HG03520 (cell line): ENCODE data around the gene SPARCL1.
"Not testable (repeated sequence)": the region's sequence is repeated elsewhere in the genome, so short reads cannot be mapped to it uniquely, and the experiment has no call there.

Experiments
- ATAC-seq: cut with Tn5 transposase; IDR thresholded peaks from one replicate; pipeline ENCODE4 v1.9.1; 2021; ENCODE audit warnings: mild to moderate bottlenecking, moderate library complexity; ENCODE audit not compliant: unreplicated experiment

Gene SPARCL1

DNA sequence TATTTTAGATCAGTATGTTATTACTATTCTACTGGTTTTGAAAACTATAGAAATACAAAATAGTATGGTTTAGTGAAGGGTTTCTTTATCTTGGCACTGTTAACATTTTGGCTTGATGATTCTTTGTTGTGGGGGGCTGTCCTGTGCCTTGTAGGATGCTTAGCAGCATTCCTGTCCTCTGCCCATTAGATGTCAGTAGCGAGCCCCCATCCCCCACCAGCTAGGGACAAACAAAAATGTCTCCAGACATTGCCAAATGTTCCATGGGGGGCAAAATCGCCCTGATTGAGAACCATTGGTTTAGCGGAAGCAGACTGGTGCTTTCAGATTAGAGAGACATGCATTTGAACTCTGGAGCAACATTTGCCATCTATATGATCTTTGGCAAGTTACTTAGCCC lies 23.3 kb downstream of the SPARCL1 start:
- ATAC-seq = no peak

DNA sequence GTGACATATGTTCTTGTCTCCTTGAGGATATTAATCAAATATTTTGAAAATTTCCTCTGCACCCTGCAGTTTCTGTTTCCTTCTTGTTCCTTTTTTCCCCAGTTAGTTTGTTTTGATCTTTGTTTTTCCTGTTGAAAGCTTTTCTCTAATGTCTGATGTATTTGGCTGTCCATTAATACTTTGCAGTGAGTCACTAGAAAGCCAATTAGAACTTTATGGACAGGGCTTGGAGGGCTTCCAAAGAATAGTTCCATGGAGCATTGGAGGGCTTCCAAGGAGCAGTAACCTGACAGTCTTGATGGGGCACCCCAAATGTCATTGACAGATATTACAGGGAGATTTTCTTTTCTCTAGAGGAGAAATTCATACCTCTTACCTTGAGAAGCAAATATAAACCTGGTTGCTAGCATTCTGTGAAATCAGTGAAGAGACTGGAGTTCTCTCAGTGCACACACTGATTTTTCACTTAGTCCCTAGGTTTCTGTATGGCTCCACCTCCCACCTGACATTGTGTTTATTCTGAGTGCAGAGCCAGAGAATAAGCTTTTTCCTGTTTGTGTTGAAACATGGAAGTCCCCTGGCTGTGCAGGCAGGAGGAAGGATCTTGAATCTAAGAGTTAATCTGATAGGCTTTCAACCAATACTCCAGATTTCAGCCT lies 26.5 kb downstream of the SPARCL1 start:
- no peak for ATAC-seq

DNA sequence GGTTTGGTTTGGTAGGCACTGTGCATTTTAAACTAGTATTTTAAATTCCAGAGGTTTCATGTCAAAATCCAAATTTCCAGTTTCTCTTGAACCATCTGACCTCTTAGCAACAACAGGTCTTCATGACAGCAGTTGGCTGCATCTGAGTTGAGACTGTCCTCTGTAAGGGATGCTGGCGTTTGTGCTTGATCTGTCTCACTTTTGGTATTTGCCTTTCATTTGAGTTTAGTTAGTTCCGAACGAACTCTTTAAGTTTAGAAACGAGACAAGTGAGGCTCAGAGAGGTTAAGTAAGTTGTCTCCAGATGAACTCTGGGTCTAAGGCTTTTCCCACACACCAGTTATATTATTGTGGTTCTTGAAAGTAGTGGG lies 29.1 kb downstream of the SPARCL1 start:
- peak; percentile 47 for ATAC-seq

DNA sequence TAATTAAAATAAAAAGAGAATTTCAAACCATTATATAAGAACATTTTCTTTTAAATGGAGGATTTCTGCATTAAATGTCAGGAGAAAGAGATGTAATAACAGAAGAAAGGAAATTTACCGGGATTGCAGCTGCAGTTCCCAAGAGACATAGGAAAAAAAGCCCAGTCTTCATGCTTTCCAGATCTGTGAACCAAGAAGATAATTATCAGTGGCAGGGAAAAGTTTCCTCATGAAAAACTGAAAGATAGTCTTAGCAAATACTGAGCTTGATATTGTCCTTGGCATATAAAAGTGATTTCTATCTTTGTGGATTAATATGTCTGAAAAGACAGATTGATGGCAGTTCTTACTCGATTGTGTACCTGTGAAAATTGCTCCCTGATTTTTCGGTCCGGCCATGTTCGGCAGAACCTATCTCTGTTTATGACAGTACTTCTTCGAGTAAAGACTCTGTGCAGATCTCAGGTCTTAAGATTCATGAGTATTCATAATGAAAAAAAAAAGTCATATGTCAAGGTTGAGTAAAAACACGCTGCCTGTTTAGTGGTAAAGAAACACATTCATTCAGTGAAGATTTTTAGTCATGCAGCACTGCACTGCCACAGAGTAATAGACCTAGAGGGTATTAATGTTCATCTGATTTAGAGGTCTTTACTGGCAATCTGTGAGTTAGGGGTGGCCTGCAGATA lies 29.6 kb downstream of the SPARCL1 start:
- ATAC-seq = peak; percentile 79

DNA sequence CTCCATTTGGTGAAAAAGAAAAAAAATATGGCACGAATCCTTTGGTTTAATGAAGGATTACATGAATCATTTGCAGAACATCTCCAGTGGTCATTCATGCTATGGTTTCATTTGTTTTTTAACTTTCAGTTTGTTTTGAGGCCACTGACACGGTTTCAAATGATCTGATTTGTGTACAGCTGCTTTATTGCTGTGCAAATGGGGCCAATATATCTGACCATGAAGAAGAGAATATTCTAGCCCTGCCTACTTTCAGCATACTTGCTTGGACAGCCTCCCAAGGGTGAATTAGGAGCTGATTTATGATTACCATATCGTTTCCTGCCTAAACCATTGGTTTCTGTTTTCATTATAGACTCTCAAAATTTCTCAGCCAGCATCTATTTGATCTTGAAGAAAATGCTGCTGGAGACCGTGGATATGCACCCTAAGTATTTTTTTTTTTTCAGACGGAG lies 30.7 kb downstream of the SPARCL1 start:
- peak; percentile 51 for ATAC-seq

DNA sequence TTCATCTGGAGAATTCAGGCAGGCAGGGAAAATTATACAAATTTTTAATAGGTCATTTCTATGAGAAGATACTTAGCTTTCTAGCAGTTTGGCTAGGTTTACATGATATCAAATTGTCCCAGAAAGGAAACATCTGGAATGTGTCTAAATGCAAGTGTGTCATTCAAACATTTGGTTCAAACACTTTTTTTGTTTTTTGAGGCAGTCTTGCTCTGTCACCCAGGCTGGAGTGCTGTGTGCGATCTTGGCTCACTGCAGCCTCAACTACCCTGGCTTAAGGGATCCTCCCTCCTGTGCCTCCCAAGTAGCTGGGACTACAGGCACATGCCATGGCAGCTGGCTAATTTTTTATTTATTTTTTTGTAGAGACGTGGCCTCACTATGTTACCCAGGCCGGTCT lies 31.6 kb downstream of the SPARCL1 start:
- ATAC-seq = no peak

DNA sequence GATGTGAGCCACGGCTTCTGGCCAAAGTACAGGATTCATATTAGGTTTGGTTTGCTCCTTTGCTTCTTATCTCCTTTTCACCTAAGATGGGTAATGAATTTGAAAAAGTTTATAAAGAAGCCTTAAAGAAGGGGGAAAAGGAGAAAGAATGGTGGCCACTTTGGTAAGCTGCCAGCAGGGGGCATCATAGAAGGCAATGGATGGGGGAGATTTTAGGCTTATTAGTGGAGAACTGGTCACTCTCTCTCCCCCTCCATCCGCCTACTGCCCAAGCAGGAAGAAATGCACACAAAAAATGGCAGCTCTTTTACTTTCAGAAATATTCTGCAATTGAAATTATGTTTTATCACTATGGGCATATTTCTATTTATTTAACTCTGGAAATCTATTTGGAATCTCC lies 32.0 kb downstream of the SPARCL1 start:
- ATAC-seq = no peak

DNA sequence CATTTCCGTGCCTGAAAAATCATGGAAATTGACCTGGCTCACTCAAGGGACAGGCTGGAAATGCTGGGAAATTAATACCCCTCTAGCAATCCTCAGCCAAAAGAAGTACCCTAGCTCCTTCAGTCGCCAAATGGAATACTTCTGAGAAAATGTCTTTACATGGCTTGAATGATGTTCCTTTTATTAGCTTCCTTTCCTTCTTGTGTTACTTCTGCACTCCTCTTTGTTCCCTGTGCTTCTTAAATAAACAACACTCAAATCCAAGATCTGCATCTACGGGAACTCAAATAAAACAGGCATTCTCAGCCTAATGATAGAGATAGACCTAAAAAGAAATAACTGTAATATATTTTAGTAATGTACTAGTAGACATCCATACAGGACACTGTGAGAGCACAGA lies 36.1 kb downstream of the SPARCL1 start:
- no peak for ATAC-seq

DNA sequence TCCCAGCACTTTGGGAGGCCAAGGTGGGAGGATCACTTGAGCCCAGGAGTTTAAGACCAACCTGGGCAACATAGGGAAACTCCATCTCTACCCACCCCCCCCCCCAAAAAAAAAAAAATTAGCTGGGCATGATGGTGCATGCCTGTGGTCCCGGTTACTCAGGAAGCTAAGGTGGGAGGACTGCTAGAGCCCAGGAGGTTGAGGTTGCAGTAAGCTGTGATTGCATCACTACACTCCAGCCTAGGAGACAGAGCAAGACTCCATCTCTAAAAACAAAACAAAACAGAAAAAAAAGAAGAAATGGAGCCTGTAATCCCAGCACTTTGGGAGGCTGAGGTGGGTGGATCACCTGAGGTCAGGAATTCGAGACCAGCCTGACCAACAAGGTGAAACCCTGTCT lies 37.3 kb downstream of the SPARCL1 start:
- ATAC-seq = not testable (repeated sequence)

DNA sequence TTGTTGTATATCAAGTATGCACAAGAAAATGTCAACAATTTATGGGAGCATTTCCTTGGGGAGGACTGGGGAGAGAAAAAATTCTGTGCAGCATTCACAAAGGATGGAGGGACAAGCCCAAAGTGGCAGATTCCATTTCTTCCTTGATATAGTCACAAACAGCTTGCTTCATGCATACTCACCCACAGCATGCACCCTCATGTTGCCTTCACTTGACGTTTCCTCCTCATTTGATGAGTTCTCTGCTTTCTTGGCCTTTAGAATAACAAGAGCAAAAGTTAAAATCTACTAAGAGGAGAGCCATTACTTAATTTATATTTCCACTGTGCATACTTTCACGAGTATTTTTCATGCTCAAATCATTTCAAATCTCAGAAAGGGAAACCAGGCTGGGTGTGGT lies 37.7 kb downstream of the SPARCL1 start:
- no peak for ATAC-seq

DNA sequence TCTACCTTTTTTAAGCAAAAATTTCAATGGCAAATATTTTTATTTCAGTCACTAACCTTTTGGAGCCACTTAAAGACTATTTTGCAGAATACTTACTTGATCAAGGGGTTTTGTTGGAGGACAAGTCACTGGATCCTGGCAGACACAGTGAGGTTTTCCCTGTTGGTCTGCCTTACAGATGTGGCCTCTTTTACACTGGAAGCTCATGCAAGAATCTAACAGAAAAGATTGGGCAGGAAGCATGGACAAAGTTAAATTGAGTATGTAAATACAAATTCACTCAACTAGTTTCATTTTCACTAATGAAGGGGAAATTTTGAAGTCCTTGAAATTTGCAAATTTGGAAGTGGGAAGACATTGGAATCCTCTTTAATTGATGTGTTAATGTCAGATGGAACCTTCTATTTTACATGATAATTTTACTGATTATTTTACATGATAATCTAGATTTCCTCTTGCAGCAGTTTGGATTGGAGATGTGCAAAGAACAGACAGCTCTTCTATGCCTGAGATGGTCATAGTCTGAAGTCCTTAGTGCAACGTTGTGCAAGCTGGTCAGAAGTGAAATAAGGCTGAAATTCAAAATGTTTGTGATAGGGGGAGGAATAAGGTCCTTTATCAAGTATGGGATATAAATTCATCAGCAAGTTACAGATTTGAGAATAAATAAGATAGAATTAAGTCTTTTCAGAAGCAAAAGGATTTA lies 38.4 kb downstream of the SPARCL1 start:
- ATAC-seq = no peak

DNA sequence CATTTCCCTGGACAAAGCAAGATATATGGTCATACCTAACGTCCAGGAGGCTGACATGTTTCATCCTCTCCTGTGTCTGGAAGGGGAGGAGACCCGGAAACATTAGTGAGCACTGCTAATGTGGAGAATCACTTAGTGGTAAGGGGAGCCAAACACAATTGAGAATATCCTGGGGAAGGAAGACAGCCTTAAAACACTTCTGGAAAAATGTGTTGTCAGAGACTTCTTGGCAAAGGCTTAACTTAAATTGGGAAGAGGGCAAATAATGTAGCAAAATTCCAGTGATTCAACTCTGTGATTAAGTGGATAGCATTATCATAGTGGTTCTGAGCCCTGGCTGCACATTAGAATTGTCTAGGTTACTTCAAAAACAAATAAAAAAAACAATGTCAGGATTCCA lies 39.5 kb downstream of the SPARCL1 start:
- no peak for ATAC-seq

DNA sequence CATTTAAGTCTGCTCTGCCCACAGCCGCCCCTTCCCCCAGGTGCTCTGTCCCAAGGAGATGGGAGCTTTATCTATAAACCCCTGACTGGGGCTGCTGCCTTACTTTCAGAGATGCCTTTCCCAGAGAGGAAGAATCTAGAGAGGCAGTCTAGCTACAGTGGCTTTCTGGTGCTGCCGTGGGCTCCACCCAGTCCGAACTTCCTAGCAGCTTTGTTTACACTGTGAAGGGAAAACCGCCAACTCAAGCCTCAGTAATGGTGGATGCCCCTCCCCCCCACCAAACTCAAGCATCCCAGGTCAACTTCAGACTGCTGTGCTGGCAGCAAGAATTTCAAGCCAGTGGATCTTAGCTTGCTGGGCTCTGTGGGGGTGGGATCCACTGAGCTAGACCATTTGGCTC lies 40.5 kb downstream of the SPARCL1 start:
- ATAC-seq = not testable (repeated sequence)

DNA sequence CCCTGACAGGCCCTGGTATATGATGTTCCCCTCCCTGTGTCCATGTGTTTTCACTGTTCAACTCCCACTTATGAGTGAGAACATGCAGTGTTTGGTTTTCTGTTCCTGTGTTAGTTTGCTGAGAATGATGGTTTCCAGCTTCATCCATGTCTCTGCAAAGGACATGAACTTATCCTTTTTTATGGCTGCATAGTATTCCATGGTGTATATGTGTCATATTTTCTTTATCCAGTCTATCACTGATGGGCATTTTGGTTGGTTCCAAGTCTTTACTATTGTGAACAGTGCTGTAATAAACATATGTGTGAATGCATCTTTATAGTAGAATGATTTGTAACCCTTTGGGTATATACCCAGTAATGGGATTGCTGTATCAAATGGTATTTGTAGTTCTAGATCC lies 45.9 kb downstream of the SPARCL1 start:
- not testable (repeated sequence) for ATAC-seq

DNA sequence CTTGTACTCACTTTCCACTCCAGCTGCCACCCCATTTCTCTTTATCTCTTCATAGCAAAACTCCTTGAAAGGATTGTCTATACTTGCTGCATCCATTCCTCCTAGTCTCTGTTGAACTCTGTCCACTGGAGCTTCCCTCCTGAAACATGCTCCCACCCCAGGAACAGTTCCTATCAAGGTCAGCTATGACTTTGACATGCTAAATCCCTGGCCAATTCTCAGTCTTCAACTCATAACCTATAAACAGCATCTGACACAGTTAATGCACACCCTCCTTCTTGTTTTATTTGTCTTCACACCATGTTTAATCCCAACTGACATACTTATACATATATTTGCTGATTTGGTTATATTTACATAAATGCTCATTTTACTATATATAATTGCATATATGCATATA lies 47.8 kb downstream of the SPARCL1 start:
- ATAC-seq = no peak

DNA sequence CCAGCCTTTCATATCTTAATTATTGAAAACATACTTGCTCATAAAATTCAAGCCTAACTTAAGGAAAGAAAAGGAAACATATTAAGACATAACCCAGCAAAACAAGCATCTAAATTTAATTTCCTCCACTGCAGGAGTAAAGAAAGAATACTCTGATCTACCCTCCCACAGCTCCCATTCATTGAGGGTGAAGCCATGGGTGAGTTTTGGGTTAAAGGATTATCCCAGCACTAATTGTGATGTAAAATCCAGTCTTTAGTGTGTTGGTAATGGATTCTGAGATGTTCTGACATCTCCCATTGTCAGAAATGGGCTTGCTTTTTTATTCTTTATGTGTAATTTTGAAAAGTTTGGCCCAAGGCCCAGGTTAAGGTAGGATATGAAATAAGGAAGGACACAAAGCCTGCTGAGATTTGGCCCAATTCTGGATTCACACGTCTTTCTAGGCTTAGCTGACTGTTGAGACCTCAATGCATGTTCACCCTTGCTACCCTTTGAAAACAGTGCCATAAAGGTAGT lies 50.4 kb downstream of the SPARCL1 start:
- no peak for ATAC-seq

DNA sequence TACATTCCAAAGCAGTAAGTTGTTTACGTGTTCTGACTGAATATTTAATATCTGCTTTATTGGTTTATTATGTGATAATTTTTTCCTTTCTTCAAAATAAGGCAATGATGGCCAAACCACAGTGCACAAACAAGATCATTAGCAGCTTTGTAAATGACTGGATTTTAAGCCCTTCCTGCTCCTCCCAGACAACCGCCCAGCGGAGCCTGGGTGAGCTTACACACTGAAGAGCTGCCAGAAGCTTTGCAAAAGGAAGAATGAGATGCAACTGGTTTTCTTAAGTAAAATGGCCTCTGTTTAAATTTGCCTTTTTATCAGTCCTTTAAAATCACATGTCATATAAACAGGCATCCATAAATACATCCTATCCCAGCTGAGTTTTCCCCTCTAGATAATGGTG lies 52.2 kb downstream of the SPARCL1 start:
- no peak for ATAC-seq

DNA sequence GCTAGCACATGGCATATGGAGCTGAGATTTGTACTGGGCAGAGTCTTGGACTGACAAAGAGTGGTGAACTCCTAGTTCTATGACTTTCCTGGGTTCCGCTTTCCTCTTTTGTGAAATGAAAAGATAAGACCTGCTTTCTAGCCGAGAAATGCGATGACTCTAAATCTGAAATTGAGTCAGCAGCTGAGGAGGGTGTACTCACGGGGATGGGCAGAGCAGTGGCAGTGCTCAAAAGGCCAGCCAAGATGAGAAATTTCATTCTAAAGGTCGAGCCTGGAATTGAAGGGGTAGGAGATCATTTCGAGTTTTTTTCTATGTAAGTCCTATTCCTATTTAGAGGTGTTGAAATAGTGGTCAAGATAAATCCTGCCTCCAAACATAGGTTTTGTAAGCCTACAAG lies 59.8 kb downstream of the SPARCL1 start:
- ATAC-seq = no peak

DNA sequence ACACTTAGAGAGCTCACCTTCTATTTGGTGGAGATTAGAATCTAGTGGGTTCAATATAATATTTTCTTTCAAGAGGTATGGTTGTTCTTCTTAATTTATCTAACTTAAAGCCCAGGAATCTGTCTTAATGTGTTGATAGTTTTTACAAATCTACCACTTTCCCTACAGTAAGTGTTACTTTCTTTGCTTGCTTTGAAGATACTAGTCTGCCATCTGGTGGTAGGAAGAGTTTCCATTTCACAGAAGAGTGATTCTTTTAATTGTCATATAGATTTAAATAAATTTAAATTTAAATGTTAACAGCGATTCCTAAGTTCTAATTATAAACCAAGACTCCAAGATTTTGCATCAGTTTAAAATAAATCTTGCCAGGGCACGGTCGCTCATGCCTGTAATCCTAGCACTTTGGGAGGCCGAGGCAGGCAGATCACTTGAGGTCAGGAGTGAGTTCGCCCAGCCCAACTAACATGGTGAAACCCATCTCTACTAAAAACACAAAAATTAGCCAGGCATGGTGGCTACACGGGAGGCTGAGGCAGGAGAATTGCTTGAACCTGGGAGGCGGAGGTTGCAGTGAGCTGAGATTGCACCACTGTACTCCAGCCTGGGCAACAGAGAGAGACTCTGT lies 63.3 kb downstream of the SPARCL1 start:
- ATAC-seq = no peak

DNA sequence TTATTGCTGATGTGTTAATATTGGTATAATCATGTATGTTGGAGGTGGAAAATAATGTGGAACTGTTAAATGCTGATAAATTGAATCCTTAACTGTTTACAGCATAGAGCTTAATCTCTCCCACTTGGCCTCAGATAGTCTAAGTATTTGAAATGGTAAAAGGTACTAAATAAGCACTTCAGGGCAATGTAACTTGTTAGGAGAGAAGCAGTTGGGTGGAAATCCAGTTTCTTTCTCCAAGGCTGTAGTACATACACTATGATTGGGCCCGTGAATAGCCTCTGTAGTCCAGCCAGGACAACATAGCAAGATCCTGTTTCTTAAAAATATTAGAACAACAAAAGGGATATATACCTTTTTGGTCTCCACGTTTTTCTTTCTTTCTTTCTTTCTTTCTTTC lies 67.1 kb downstream of the SPARCL1 start:
- no peak for ATAC-seq

DNA sequence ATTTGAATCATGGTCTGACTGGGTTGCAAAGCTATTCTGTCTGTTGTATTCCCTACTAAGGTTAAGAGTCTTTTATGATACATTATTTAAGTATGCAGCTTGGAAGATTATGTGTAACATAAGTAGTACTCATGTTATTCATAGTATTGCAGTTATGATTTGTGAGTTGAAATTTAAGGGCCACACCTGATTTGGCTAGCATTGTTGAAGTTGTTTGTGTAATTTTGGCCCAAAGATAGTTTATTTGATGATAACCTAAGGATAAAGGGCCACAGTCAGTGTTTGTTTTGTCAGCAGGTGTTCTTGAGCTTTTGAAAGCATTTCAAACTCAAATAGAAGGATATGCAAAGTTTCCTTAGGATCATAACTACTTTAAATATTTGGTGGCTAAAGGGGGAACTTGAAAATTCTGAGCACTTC lies 67.9 kb downstream of the SPARCL1 start:
- ATAC-seq = no peak
